ENCODE data around the gene CD24.

The CD24 gene

GRCh38 chr6:106967936-106968555, 6.5 kb downstream of the CD24 start:
- no peak for DNase-seq

GRCh38 chr6:106966671-106967640, 7.6 kb downstream of the CD24 start:
- no peak for DNase-seq

- no peak for DNase-seq
Observed at GRCh38 chr6:106966229-106966628, 8.3 kb downstream of the CD24 start.

- DNase-seq: no peak
Observed at GRCh38 chr6:106964954-106965353, 9.6 kb downstream of the CD24 start.

GRCh38 chr6:106964099-106964498, 10.4 kb downstream of the CD24 start:
- DNase-seq: no peak

- no peak for DNase-seq
Observed at GRCh38 chr6:106963544-106963943, 11.0 kb downstream of the CD24 start.

- no peak for DNase-seq
Observed at GRCh38 chr6:106961801-106962200, 12.7 kb downstream of the CD24 start.

- no peak for DNase-seq
Observed at GRCh38 chr6:106961136-106961535, 13.4 kb downstream of the CD24 start.

GRCh38 chr6:106959985-106960384, 14.5 kb downstream of the CD24 start:
- no peak for DNase-seq

- DNase-seq: no peak
Observed at GRCh38 chr6:106939848-106940247, 34.7 kb downstream of the CD24 start.

GRCh38 chr6:106939208-106939607, 35.3 kb downstream of the CD24 start:
- peak; percentile 76 for DNase-seq

- no peak for DNase-seq
Observed at GRCh38 chr6:106927531-106928398, 46.8 kb downstream of the CD24 start.

- no peak for DNase-seq
Observed at GRCh38 chr6:106925948-106926347, 48.6 kb downstream of the CD24 start.

- no peak for DNase-seq
Observed at GRCh38 chr6:106924694-106925523, 49.6 kb downstream of the CD24 start.

- no peak for DNase-seq
Observed at GRCh38 chr6:106922626-106923025, 51.9 kb downstream of the CD24 start.

All from NCI-H1436 (cell line).